SK-N-MC (cell line): ENCODE measurements around the gene VSX2.
A peak's percentile ranks its signal among the peaks of the same experiment; 100 is the strongest.

ENCODE experiments used
- DNase-seq: peaks from one replicate; pipeline ENCODE4 v3.0.0-alpha.2; 2011; ENCODE audit warnings: low read depth, low spot score
- H3K27ac ChIP-seq: fragments of 200-600 bp; sonication (generic); 2 replicates; pipeline ENCODE4 v1.5.1; 2016; ENCODE audit warnings: mixed run types
- H3K36me3 ChIP-seq: fragments of 200-600 bp; sonication (generic); 2 replicates; pipeline ENCODE4 v1.6.1; 2017; ENCODE audit warnings: antibody characterized with exemption, low read length, mixed read lengths; ENCODE audit not compliant: insufficient read depth
- H3K4me3 ChIP-seq: fragments of 200-600 bp; sonication (generic); 2 replicates; pipeline ENCODE4 v1.5.1; 2016
- H3K9ac ChIP-seq: fragments of 200-600 bp; sonication (generic); 2 replicates; pipeline ENCODE4 v1.8.0; 2017; ENCODE audit warnings: mixed run types, mixed read lengths; ENCODE audit not compliant: insufficient read length
- H3K9me3 ChIP-seq: fragments of 200-600 bp; sonication (generic); 2 replicates; pipeline ENCODE4 v1.6.1; 2017; ENCODE audit warnings: low read depth, mild to moderate bottlenecking, antibody characterized with exemption, low read length, moderate library complexity, mixed read lengths
- EZH2 ChIP-seq: fragments of 200-600 bp; sonication (generic); IDR thresholded peaks from one replicate; pipeline ENCODE4 v1.6.1; 2017; ENCODE audit warnings: antibody characterized with exemption
- FOXP2 ChIP-seq: optimal IDR thresholded peaks from 2 replicates; pipeline ENCODE3; 2011; ENCODE audit warnings: mild to moderate bottlenecking, moderate library complexity; ENCODE audit not compliant: insufficient read depth; ENCODE audit errors: extremely low read length, control extremely low read depth
- POLR2AphosphoS5 ChIP-seq: IDR thresholded peaks from 2 replicates; pipeline ENCODE4 v1.6.1; 2012; ENCODE audit warnings: mild to moderate bottlenecking, low read depth, low read length, borderline replicate concordance

The VSX2 gene

GRCh38 chr14:74248017-74248416 is 8.8 kb downstream of the VSX2 start:
- TF ChIP-seq FOXP2 = no peak
- TF ChIP-seq EZH2 = no peak
- no peak for TF ChIP-seq POLR2AphosphoS5
- H3K9ac ChIP-seq = no peak overlapping the region
- no peak for DNase-seq
- H3K9me3 ChIP-seq = no peaks in the 10 kb centered on the region
- no peaks in the 10 kb centered on the region for H3K36me3 ChIP-seq
- H3K4me3 ChIP-seq = no peak overlapping the region
- no peak overlapping the region for H3K27ac ChIP-seq

DNA sequence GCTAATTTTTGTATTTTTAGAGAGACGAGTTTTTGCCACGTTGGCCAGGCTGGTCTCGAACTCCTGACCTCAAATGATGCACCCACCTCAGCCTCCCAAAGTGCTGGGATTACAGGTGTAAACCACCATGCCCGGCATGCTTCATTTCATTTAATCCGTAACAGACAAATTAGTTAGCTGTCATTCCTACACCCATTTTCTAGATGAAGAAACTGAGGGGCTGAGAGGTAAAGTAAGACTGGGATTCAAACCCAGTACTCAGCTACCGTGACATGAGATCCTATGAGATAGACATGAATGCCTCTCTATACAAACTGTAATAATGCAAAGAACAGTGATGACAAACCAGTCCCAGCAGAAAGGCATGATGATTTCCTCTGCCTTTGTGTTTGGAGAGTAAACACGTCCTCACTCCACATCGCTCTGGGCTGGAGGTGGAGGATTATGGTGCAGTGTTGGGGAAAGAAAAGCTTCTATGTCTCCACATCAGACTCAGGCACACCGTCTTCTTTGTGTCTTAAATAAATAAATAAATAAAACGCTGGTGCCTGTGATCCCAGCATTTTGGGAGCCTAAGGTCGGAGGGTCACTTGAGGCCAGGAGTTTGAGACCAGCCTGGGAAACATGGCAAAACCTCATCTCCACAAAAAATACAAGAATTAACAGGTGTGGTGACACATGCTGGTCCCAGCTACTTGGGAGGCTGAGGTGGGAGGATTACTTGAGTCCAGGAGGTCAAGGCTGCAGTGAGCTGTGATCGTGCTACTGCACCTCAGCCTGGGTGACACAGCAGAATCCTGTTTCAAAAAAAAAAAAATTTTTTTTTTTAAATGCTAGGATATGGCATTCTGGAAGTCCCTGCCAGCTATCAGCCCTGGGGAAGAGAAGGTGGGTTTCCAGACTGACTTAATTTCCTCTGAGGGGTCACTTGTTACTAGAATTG is 10.5 kb downstream of the VSX2 start:
- TF ChIP-seq FOXP2 (no peak), EZH2 (no peak)
- no peak for DNase-seq
- H3K27ac ChIP-seq = no peak overlapping the region

GRCh38 chr14:74255281-74255680 is 16.0 kb downstream of the VSX2 start:
- no peak for TF ChIP-seq FOXP2
- TF ChIP-seq EZH2 = no peak
- TF ChIP-seq POLR2AphosphoS5 = no peak
- H3K9me3 ChIP-seq = no peaks in the 10 kb centered on the region
- no peak overlapping the region for H3K27ac ChIP-seq
- no peak overlapping the region for H3K4me3 ChIP-seq
- no peak overlapping the region for H3K9ac ChIP-seq
- DNase-seq = no peak
- no peaks in the 10 kb centered on the region for H3K36me3 ChIP-seq

More for the DNA sequence above, 10.5 kb downstream of the VSX2 start:
- H3K9ac ChIP-seq = no peak overlapping the region
- no peak overlapping the region for H3K4me3 ChIP-seq
- no peaks in the 10 kb centered on the region for H3K9me3 ChIP-seq
- no peaks in the 10 kb centered on the region for H3K36me3 ChIP-seq

GRCh38 chr14:74257078-74257940 is 18.1 kb downstream of the VSX2 start:
- no peak for DNase-seq
- TF ChIP-seq EZH2 = no peak
- TF ChIP-seq POLR2AphosphoS5 = no peak
- TF ChIP-seq FOXP2 = no peak
- Histone ChIP-seq H3K9me3 (no peaks in the 10 kb centered on the region), H3K4me3 (peak overlapping the region; percentile 92), H3K36me3 (no peaks in the 10 kb centered on the region), H3K27ac (no peak overlapping the region), H3K9ac (peak overlapping the region; percentile 72)

GRCh38 chr14:74257941-74258763 is 18.9 kb downstream of the VSX2 start:
- Histone ChIP-seq H3K36me3 (no peaks in the 10 kb centered on the region), H3K9me3 (no peaks in the 10 kb centered on the region), H3K4me3 (peak overlapping the region; percentile 92), H3K27ac (no peak overlapping the region), H3K9ac (peak overlapping the region; percentile 72)
- no peak for DNase-seq
- TF ChIP-seq POLR2AphosphoS5 = no peak
- no peak for TF ChIP-seq FOXP2
- TF ChIP-seq EZH2 = no peak

GRCh38 chr14:74258764-74259035 is 19.5 kb downstream of the VSX2 start:
- H3K27ac ChIP-seq = no peak overlapping the region
- no peaks in the 10 kb centered on the region for H3K9me3 ChIP-seq
- H3K9ac ChIP-seq = no peak overlapping the region
- TF ChIP-seq EZH2 (no peak), FOXP2 (no peak), POLR2AphosphoS5 (no peak)
- DNase-seq = no peak
- no peaks in the 10 kb centered on the region for H3K36me3 ChIP-seq
- H3K4me3 ChIP-seq = no peak overlapping the region

DNA sequence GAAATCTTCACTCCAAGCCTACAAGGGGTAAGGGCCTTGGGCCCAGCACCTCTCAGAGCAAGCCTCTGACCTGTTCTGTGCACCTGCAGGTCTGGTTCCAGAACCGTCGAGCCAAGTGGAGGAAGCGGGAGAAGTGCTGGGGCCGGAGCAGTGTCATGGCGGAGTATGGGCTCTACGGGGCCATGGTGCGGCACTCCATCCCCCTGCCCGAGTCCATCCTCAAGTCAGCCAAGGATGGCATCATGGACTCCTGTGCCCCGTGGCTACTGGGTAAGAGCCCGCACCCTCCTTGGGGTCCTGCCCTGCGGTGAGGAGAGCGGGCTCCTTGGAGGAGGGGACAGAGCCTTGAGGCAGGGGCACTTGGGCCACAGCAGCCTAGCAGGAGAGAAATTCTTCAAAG is 20.3 kb downstream of the VSX2 start:
- no peak overlapping the region for H3K4me3 ChIP-seq
- no peak for DNase-seq
- H3K9me3 ChIP-seq = no peaks in the 10 kb centered on the region
- H3K27ac ChIP-seq = no peak overlapping the region
- no peak overlapping the region for H3K9ac ChIP-seq
- TF ChIP-seq EZH2 (no peak), POLR2AphosphoS5 (no peak), FOXP2 (no peak)
- H3K36me3 ChIP-seq = no peaks in the 10 kb centered on the region

DNA sequence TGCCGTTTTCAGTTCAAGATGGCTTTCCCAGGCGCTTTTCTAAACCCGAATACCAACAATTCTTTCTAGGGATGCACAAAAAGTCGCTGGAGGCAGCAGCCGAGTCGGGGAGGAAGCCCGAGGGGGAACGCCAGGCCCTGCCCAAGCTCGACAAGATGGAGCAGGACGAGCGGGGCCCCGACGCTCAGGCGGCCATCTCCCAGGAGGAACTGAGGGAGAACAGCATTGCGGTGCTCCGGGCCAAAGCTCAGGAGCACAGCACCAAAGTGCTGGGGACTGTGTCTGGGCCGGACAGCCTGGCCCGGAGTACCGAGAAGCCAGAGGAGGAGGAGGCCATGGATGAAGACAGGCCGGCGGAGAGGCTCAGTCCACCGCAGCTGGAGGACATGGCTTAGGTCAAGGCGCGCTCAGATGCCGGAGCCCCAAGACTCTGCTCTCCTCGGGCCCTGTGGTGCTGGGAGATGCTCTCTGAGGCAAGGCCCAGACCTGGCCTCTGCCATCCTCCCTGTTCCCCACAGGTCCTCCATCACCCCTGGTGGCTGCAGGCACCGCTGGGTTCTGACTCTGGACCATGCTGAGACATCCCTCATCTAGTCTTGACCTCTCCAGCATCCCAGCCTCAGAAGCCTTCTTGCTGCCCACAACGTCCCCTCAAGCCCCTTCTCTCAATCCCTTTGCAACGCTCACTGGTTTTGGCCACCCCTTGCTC is 21.4 kb downstream of the VSX2 start:
- no peaks in the 10 kb centered on the region for H3K9me3 ChIP-seq
- no peak overlapping the region for H3K27ac ChIP-seq
- no peak for DNase-seq
- H3K9ac ChIP-seq = no peak overlapping the region
- no peaks in the 10 kb centered on the region for H3K36me3 ChIP-seq
- no peak for TF ChIP-seq POLR2AphosphoS5
- no peak for TF ChIP-seq EZH2
- no peak for TF ChIP-seq FOXP2
- H3K4me3 ChIP-seq = no peak overlapping the region
